Astrocyte of the spinal cord (primary cell): Measurements from ENCODE around the gene ZDHHC6.

Experiments
- DNase-seq: peaks from one replicate; pipeline ENCODE4 v3.0.0; 2011; ENCODE audit warnings: low read depth, low spot score
- H3K4me3 ChIP-seq: 2 replicates; pipeline ENCODE4 v1.5.1; 2011; ENCODE audit warnings: low read depth, mild to moderate bottlenecking, low read length, moderate library complexity
- CTCF ChIP-seq: IDR thresholded peaks from 2 replicates; pipeline ENCODE4 v1.5.1; 2012; ENCODE audit warnings: low read depth, mild to moderate bottlenecking, low read length, inconsistent platforms
- in situ Hi-C: cut with HindIII; loops from 2 replicates; pipeline ENCODE4 v1.10.0; 2017; ENCODE audit warnings: low sequenced_read_pairs

ZDHHC6 gene

GRCh38 chr10:112429654-112430230, 17.0 kb downstream of the ZDHHC6 start:
- in situ Hi-C loops: no loop called here
- no peak overlapping the region for H3K4me3 ChIP-seq
- TF ChIP-seq CTCF: no peak
- no peak for DNase-seq

- in situ Hi-C loops: no loop called here
- H3K4me3 ChIP-seq: no peak overlapping the region
- no peak for TF ChIP-seq CTCF
- DNase-seq: no peak
These were observed 17.6 kb downstream of the ZDHHC6 start for GRCh38 chr10:112429147-112429546.

- in situ Hi-C loops: no loop called here
- H3K4me3 ChIP-seq: no peak overlapping the region
- DNase-seq: no peak
- TF ChIP-seq CTCF: no peak
These were observed 20.6 kb downstream of the ZDHHC6 start for GRCh38 chr10:112426111-112426510.

GRCh38 chr10:112424651-112425050, 22.1 kb downstream of the ZDHHC6 start:
- no peak overlapping the region for H3K4me3 ChIP-seq
- in situ Hi-C loops: no loop called here
- no peak for DNase-seq
- TF ChIP-seq CTCF: no peak

GRCh38 chr10:112421731-112422130, 25.0 kb downstream of the ZDHHC6 start:
- no peak for TF ChIP-seq CTCF
- H3K4me3 ChIP-seq: no peak overlapping the region
- DNase-seq: no peak
- in situ Hi-C loops: no loop called here

- in situ Hi-C loops: no loop called here
- DNase-seq: no peak
- H3K4me3 ChIP-seq: no peak overlapping the region
- no peak for TF ChIP-seq CTCF
These were observed 34.0 kb downstream of the ZDHHC6 start for GRCh38 chr10:112412696-112413095.

GRCh38 chr10:112409755-112410154, 37.0 kb downstream of the ZDHHC6 start:
- no peak for DNase-seq
- H3K4me3 ChIP-seq: no peak overlapping the region
- TF ChIP-seq CTCF: no peak
- in situ Hi-C loops: no loop called here
